ENCODE measurements around the gene ARL5A.

ARL5A gene

GRCh38 chr2:151844211-151844896, 16.1 kb upstream of the ARL5A start:
- H3K27ac ChIP-seq (ENCODE audit: low read length): no peak overlapping the region
- H3K79me2 ChIP-seq (ENCODE audit: low read length): no peaks in the 10 kb centered on the region
- H4K20me1 ChIP-seq (ENCODE audit: insufficient read depth, low read length): no peaks in the 10 kb centered on the region
- no peak for TF ChIP-seq CTCF (IDR thresholded peaks at IDR 0.05; ENCODE audit: low read length)
- no peak for TF ChIP-seq EZH2 (optimal IDR thresholded peaks at IDR 0.05; ENCODE audit: low read depth, low read length)
- no peak for TF ChIP-seq EZH2phosphoT487 (IDR thresholded peaks at IDR 0.05; ENCODE audit: low read length)
- H3K9me2 ChIP-seq (replicated peaks; ENCODE audit: insufficient read depth, low read length): no peaks in the 10 kb centered on the region
- peaks cover 25% of the 10 kb centered on the region for H3F3A ChIP-seq (ENCODE audit: insufficient read depth, low read length)
- H3K4me2 ChIP-seq (ENCODE audit: low read depth, low read length): no peak overlapping the region
- H2AFZ ChIP-seq (ENCODE audit: low read length): no peak overlapping the region
- H3K36me3 ChIP-seq (replicated peaks; ENCODE audit: insufficient read depth, low read length): no peaks in the 10 kb centered on the region
- no peak for DNase-seq
- H3K27me3 ChIP-seq (replicated peaks; ENCODE audit: insufficient read depth, low read length): no peaks in the 10 kb centered on the region
- no peak overlapping the region for H3K4me3 ChIP-seq (ENCODE audit: low read length)
- no peak overlapping the region for H3K9ac ChIP-seq (ENCODE audit: low read length)
- H3K9me3 ChIP-seq (replicated peaks; ENCODE audit: insufficient read depth, low read length): no peaks in the 10 kb centered on the region
- H3K4me1 ChIP-seq (ENCODE audit: low read length): peaks cover 45% of the 10 kb centered on the region

- no peaks in the 10 kb centered on the region for H3K9me3 ChIP-seq (replicated peaks; ENCODE audit: insufficient read depth, low read length)
- H3K27ac ChIP-seq (ENCODE audit: low read length): peak overlapping the region; percentile 67; the same call in 1 of the 2 replicates
- no peak overlapping the region for H3K4me3 ChIP-seq (ENCODE audit: low read length)
- H3K4me1 ChIP-seq (ENCODE audit: low read length): peaks cover 50% of the 10 kb centered on the region
- H2AFZ ChIP-seq (ENCODE audit: low read length): peak overlapping the region; percentile 45; the same call in 1 of the 2 replicates
- TF ChIP-seq EZH2 (optimal IDR thresholded peaks at IDR 0.05; ENCODE audit: low read depth, low read length) (no peak), EZH2phosphoT487 (IDR thresholded peaks at IDR 0.05; ENCODE audit: low read length) (no peak), CTCF (IDR thresholded peaks at IDR 0.05; ENCODE audit: low read length) (no peak)
- no peaks in the 10 kb centered on the region for H4K20me1 ChIP-seq (ENCODE audit: insufficient read depth, low read length)
- H3K36me3 ChIP-seq (replicated peaks; ENCODE audit: insufficient read depth, low read length): no peaks in the 10 kb centered on the region
- H3K4me2 ChIP-seq (ENCODE audit: low read depth, low read length): peak overlapping the region; percentile 51; the same call in 1 of the 2 replicates
- no peak for DNase-seq
- no peaks in the 10 kb centered on the region for H3K27me3 ChIP-seq (replicated peaks; ENCODE audit: insufficient read depth, low read length)
- peaks cover 25% of the 10 kb centered on the region for H3F3A ChIP-seq (ENCODE audit: insufficient read depth, low read length)
- no peak overlapping the region for H3K9ac ChIP-seq (ENCODE audit: low read length)
- no peaks in the 10 kb centered on the region for H3K79me2 ChIP-seq (ENCODE audit: low read length)
- H3K9me2 ChIP-seq (replicated peaks; ENCODE audit: insufficient read depth, low read length): no peaks in the 10 kb centered on the region
Measured at GRCh38 chr2:151843691-151844061, 15.5 kb upstream of the ARL5A start.

- no peaks in the 10 kb centered on the region for H3K36me3 ChIP-seq (replicated peaks; ENCODE audit: insufficient read depth, low read length)
- peak; percentile 74 for DNase-seq
- H3K9me2 ChIP-seq (replicated peaks; ENCODE audit: insufficient read depth, low read length): no peaks in the 10 kb centered on the region
- no peaks in the 10 kb centered on the region for H4K20me1 ChIP-seq (ENCODE audit: insufficient read depth, low read length)
- H2AFZ ChIP-seq (ENCODE audit: low read length): peak overlapping the region; percentile 45
- H3K4me2 ChIP-seq (ENCODE audit: low read depth, low read length): peak overlapping the region; percentile 51
- no peaks in the 10 kb centered on the region for H3K9me3 ChIP-seq (replicated peaks; ENCODE audit: insufficient read depth, low read length)
- peaks cover 50% of the 10 kb centered on the region for H3K4me1 ChIP-seq (ENCODE audit: low read length)
- peak overlapping the region; percentile 16; the same call in 1 of the 2 replicates for H3K4me3 ChIP-seq (ENCODE audit: low read length)
- H3K79me2 ChIP-seq (ENCODE audit: low read length): no peaks in the 10 kb centered on the region
- H3K27ac ChIP-seq (ENCODE audit: low read length): peak overlapping the region; percentile 67
- H3K9ac ChIP-seq (ENCODE audit: low read length): peak overlapping the region; percentile 23
- H3F3A ChIP-seq (ENCODE audit: insufficient read depth, low read length): peaks cover 25% of the 10 kb centered on the region
- TF ChIP-seq CTCF (IDR thresholded peaks at IDR 0.05; ENCODE audit: low read length) (no peak), EZH2 (optimal IDR thresholded peaks at IDR 0.05; ENCODE audit: low read depth, low read length) (no peak), EZH2phosphoT487 (IDR thresholded peaks at IDR 0.05; ENCODE audit: low read length) (no peak)
- no peaks in the 10 kb centered on the region for H3K27me3 ChIP-seq (replicated peaks; ENCODE audit: insufficient read depth, low read length)
Measured at GRCh38 chr2:151842830-151843690, 14.8 kb upstream of the ARL5A start.
